WTC11 (cell line): ENCODE data around the gene FBLN7. TPM values are rescaled to one million over a fixed set of nuclear protein-coding genes. Genes with fewer than 3 reads are reported as not detected.

Experiments
- ATAC-seq: fragments of 200-7000 bp; cut with Tn5 transposase; 2 replicates; pipeline ENCODE4 v1.10.0; 2021; ENCODE audit warnings: mild to moderate bottlenecking, moderate library complexity
- CTCF ChIA-PET: fragments of 300-600 bp; sonication (Branson Sonifier 250); formaldehyde crosslinking; loops from one replicate; lab custom pipeline; 2021; ENCODE audit warnings: antibody characterized with exemption; lab: Charles Lee
- POLR2A ChIA-PET: fragments of 350-600 bp; sonication (Branson Sonifier 250); formaldehyde crosslinking; loops from one replicate; lab custom pipeline; 2021; ENCODE audit warnings: antibody characterized with exemption; lab: Charles Lee
- DNase-seq: peaks from one replicate; pipeline ENCODE4 v3.0.0; 2021; ENCODE audit warnings: low spot score
- H3K27ac Mint-ChIP-seq: 2 replicates; pipeline ENCODE4 v1.8.0; 2021; ENCODE audit warnings: mixed read lengths
- H3K27me3 Mint-ChIP-seq: 2 replicates; pipeline ENCODE4 v1.8.0; 2021; ENCODE audit warnings: low read depth, mild to moderate bottlenecking, moderate library complexity, mixed read lengths
- H3K36me3 Mint-ChIP-seq: 2 replicates; pipeline ENCODE4 v1.8.0; 2021; ENCODE audit warnings: mixed read lengths
- H3K4me1 Mint-ChIP-seq: 2 replicates; pipeline ENCODE4 v1.8.0; 2022; ENCODE audit warnings: mixed read lengths
- H3K4me3 Mint-ChIP-seq: 2 replicates; pipeline ENCODE4 v1.8.0; 2021; ENCODE audit warnings: mild to moderate bottlenecking, moderate library complexity, mixed read lengths
- H3K9me3 Mint-ChIP-seq: 2 replicates; pipeline ENCODE4 v1.8.0; 2021; ENCODE audit warnings: mixed read lengths
- ATF1 ChIP-seq: sonication (generic); formaldehyde crosslinking; IDR thresholded peaks from 2 replicates; pipeline ENCODE4 v1.8.1; 2023; ENCODE audit warnings: mild to moderate bottlenecking, moderate library complexity, missing genetic modification reagents
- ATF2 ChIP-seq: sonication (generic); formaldehyde crosslinking; IDR thresholded peaks from 2 replicates; pipeline ENCODE4 v1.8.1; 2022; ENCODE audit warnings: low read depth, missing genetic modification reagents, borderline replicate concordance
- ERG ChIP-seq: fragments of 250-450 bp; sonication (Bioruptor Pico); IDR thresholded peaks from 2 replicates; pipeline ENCODE4 v1.8.0; 2021; ENCODE audit warnings: mild to moderate bottlenecking
- ETV6 ChIP-seq: sonication (generic); formaldehyde crosslinking; IDR thresholded peaks from 2 replicates; pipeline ENCODE4 v1.8.1; 2022; ENCODE audit warnings: mild to moderate bottlenecking, missing genetic modification reagents
- FOXP4 ChIP-seq: sonication (generic); formaldehyde crosslinking; IDR thresholded peaks from 2 replicates; pipeline ENCODE4 v1.8.0; 2022; ENCODE audit warnings: mild to moderate bottlenecking, missing genetic modification reagents
- IRF2 ChIP-seq: sonication (generic); formaldehyde crosslinking; IDR thresholded peaks from 2 replicates; pipeline ENCODE4 v1.8.0; 2022; ENCODE audit warnings: low read depth, missing genetic modification reagents, borderline replicate concordance
- KAT7 ChIP-seq: sonication (generic); formaldehyde crosslinking; IDR thresholded peaks from 2 replicates; pipeline ENCODE4 v1.8.1; 2023; ENCODE audit warnings: missing genetic modification reagents, mild to moderate bottlenecking, borderline replicate concordance
- MXD4 ChIP-seq: fragments of 250-450 bp; sonication (Bioruptor Pico); IDR thresholded peaks from 2 replicates; pipeline ENCODE4 v1.8.0; 2021; ENCODE audit warnings: mild to moderate bottlenecking, moderate library complexity, borderline replicate concordance
- NFATC4 ChIP-seq: fragments of 250-450 bp; sonication (Bioruptor Pico); IDR thresholded peaks from 2 replicates; pipeline ENCODE4 v1.9.0; 2021; ENCODE audit warnings: mild to moderate bottlenecking
- PRDM15 ChIP-seq: sonication (generic); formaldehyde crosslinking; IDR thresholded peaks from 2 replicates; pipeline ENCODE4 v1.8.0; 2022; ENCODE audit warnings: missing genetic modification reagents
- SP1 ChIP-seq: sonication (generic); formaldehyde crosslinking; conservative IDR thresholded peaks from 2 replicates; pipeline ENCODE4 v1.8.1; 2022; ENCODE audit warnings: missing genetic modification reagents
- STAT6 ChIP-seq: sonication (generic); formaldehyde crosslinking; conservative IDR thresholded peaks from 2 replicates; pipeline ENCODE4 v1.8.1; 2023; ENCODE audit warnings: mild to moderate bottlenecking, low read depth, missing genetic modification reagents, moderate library complexity
- TEAD4 ChIP-seq: sonication (generic); formaldehyde crosslinking; IDR thresholded peaks from 2 replicates; pipeline ENCODE4 v1.8.0; 2022; ENCODE audit warnings: mild to moderate bottlenecking, missing genetic modification reagents
- ZNF121 ChIP-seq: sonication (generic); formaldehyde crosslinking; IDR thresholded peaks from 2 replicates; pipeline ENCODE4 v1.8.0; 2023; ENCODE audit warnings: missing genetic modification reagents
- ZNF219 ChIP-seq: sonication (generic); formaldehyde crosslinking; IDR thresholded peaks from 2 replicates; pipeline ENCODE4 v1.8.0; 2023; ENCODE audit warnings: missing genetic modification reagents, mild to moderate bottlenecking, borderline replicate concordance
- ZNF416 ChIP-seq: fragments of 250-450 bp; sonication (Bioruptor Pico); IDR thresholded peaks from 2 replicates; pipeline ENCODE4 v1.9.0; 2021; ENCODE audit warnings: mild to moderate bottlenecking, inconsistent platforms
- ZNF671 ChIP-seq: fragments of 250-450 bp; sonication (Bioruptor Pico); IDR thresholded peaks from 2 replicates; pipeline ENCODE4 v1.8.0; 2021; ENCODE audit warnings: mild to moderate bottlenecking
- total RNA-seq: library from RNA; stranded (reverse); gene quantifications from 3 replicates; pipeline ENCODE4 v1.2.3, GENCODE V29; 2021
- TF ChIP-seq, protein P1 (sequence below): sonication (generic); formaldehyde crosslinking; IDR thresholded peaks from 2 replicates; pipeline ENCODE4 v1.8.0; 2022; ENCODE audit warnings: mild to moderate bottlenecking, missing genetic modification reagents

The FBLN7 gene
- total RNA-seq, 1 experiment from 2014 or later, result 0.55 TPM

DNA sequence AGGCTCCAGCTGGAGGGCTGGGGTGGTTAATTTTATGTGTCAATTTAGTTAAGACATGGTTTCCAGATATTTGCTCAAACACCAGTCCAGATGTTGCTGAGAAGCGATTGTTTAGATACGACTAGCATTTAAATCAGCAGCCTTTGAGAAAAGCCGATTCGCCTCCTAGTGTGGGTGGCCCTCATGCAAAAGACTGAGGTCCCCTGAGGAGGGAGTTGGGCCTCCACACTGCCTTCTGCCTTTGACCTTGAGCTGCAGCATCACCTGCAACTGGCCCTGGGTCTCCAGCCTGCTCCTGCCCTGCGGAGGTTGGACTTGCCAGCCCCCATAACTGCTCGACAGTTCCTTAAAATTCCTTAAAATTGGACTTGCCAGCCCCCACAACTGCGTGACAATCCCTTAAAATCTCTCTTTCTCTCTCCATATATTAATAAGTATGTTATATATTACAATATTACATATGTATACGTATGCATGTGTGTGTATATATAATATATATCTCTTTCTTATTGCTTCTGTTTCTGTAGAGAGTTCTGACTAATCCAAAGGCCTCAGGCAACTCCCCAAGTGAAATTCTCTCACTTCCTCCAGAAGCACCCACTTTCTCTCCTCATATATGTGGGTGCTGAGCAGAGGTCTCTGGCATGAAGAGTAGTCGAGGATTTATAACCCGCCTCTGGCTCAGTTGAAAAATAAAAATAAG is 14.4 kb downstream of the FBLN7 start (continued):
- TF ChIP-seq ATF2 (CRISPR knock-in tag), result no peak
- TF ChIP-seq ETV6, result no peak

DNA sequence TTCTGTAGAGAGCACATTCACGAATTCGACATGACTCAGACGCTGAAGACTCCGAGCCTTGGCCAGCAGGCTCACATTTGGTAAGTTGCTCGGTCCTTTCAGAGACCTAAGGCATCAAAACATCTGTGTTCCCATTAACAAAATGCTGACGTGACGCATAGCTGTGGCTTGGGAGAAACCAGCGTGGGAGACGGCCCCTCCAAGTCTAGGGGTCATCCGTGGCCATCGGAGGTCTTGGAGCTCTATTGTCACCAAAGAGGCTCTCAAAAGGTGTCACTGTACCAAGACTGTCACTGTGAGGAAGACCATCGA is 14.9 kb downstream of the FBLN7 start:
- ChIA-PET CTCF (no interaction called here), POLR2A (no interaction called here)
- Mint-ChIP-seq H3K27ac (no peak overlapping the region), H3K4me3 (no peak overlapping the region), H3K4me1 (peaks cover 12% of the 10 kb centered on the region), H3K27me3 (no peaks in the 10 kb centered on the region), H3K36me3 (no peaks in the 10 kb centered on the region), H3K9me3 (no peaks in the 10 kb centered on the region)
- DNase-seq (no peak), ATAC-seq (no peak)
- no peak for TF ChIP-seq ERG (CRISPR knock-in tag)
- no peak for TF ChIP-seq IRF2 (CRISPR knock-in tag)
- no peak for TF ChIP-seq NFATC4 (CRISPR knock-in tag)
- no peak for TF ChIP-seq STAT6 (CRISPR knock-in tag)
- no peak for TF ChIP-seq PRDM15
- TF ChIP-seq MXD4 (CRISPR knock-in tag), result no peak

GRCh38 chr2:112153501-112153900 is 15.3 kb downstream of the FBLN7 start:
- H3K4me3 Mint-ChIP-seq, result no peak overlapping the region
- no peaks in the 10 kb centered on the region for H3K27me3 Mint-ChIP-seq
- DNase-seq (no peak), ATAC-seq (no peak)
- no peaks in the 10 kb centered on the region for H3K36me3 Mint-ChIP-seq
- ChIA-PET POLR2A (no interaction called here), CTCF (no interaction called here)
- peaks cover 12% of the 10 kb centered on the region for H3K4me1 Mint-ChIP-seq
- no peak overlapping the region for H3K27ac Mint-ChIP-seq
- H3K9me3 Mint-ChIP-seq, result no peaks in the 10 kb centered on the region
- TF ChIP-seq ATF1 (CRISPR knock-in tag), result no peak
- TF ChIP-seq ZNF121 (CRISPR knock-in tag), result no peak
- TF ChIP-seq SP1 (CRISPR knock-in tag), result no peak
- no peak for TF ChIP-seq TEAD4
- no peak for TF ChIP-seq ZNF671 (CRISPR knock-in tag)
- TF ChIP-seq ZNF219, result no peak
- no peak for TF ChIP-seq ZNF416 (CRISPR knock-in tag)
- TF ChIP-seq, protein P1, sequence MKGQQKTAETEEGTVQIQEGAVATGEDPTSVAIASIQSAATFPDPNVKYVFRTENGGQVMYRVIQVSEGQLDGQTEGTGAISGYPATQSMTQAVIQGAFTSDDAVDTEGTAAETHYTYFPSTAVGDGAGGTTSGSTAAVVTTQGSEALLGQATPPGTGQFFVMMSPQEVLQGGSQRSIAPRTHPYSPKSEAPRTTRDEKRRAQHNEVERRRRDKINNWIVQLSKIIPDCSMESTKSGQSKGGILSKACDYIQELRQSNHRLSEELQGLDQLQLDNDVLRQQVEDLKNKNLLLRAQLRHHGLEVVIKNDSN, result no peak
- no peak for TF ChIP-seq KAT7
- TF ChIP-seq STAT6 (CRISPR knock-in tag), result no peak
- no peak for TF ChIP-seq FOXP4 (CRISPR knock-in tag)
